Large intestine (tissue), 3 donors: ENCODE results near the gene THAP6. TPM values are rescaled to one million over a fixed set of nuclear protein-coding genes. Genes with fewer than 3 reads are reported as not detected.
"Not testable (repeated sequence)": the region's sequence is repeated elsewhere in the genome, so short reads cannot be mapped to it uniquely, and the experiment has no call there.

Experiments used
- DNase-seq, 2 donors: peaks; one replicate each; pipeline versions ENCODE4 v3.0.0 to v3.0.0-alpha.2; 2013
- H3K27ac ChIP-seq: one replicate; pipeline ENCODE4 v1.5.1; 2013; ENCODE audit warnings: low read length
- H3K27me3 ChIP-seq: 2 replicates; pipeline ENCODE4 v1.6.1; 2013; ENCODE audit warnings: low read length; ENCODE audit not compliant: control insufficient read depth, insufficient read depth
- H3K36me3 ChIP-seq: 2 replicates; pipeline ENCODE4 v1.6.1; 2013; ENCODE audit warnings: low read length; ENCODE audit not compliant: control insufficient read depth, insufficient read depth
- H3K4me1 ChIP-seq: one replicate; pipeline ENCODE4 v1.6.1; 2013; ENCODE audit warnings: low read length; ENCODE audit not compliant: control insufficient read depth, insufficient read depth
- H3K4me3 ChIP-seq: one replicate; pipeline ENCODE4 v1.5.1; 2013; ENCODE audit warnings: low read length
- H3K9me3 ChIP-seq: one replicate; pipeline ENCODE4 v1.6.1; 2013; ENCODE audit warnings: mild to moderate bottlenecking, low read depth, low read length, moderate library complexity; ENCODE audit not compliant: control insufficient read depth
- WGBS: methylation state at CpG from one replicate; pipeline ENCODE4 v1.1.5; 2013; ENCODE audit warnings: low lambda C conversion rate; ENCODE audit not compliant: insufficient coverage; 5-methylcytosine and 5-hydroxymethylcytosine counted together
- polyA plus RNA-seq: library from polyadenylated mRNA; unstranded; fragments of 120-200 nt; gene quantifications from one replicate; pipeline ENCODE4 v1.2.1, GENCODE V29; 2013

The THAP6 gene
- polyA plus RNA-seq, 1 donor: 20.3 TPM

DNA sequence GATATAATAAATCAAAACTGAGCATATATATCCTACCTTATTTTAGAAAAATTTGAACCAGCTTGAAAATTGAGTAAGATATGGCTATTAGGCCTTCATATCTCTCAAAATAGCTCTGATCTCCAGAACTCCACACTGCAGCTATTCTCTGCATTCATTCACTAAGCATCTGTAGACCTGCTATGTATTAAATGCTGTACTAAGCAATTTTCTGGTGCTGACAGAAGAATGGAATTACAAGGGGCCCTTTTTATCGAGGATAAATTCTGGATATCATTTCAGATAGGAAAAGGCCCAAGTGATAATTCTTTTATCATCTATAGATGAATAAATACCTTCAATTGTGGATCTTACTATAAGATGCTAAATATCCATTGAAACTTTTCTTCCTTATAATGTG, 1.9 kb downstream of the THAP6 start:
- H3K27ac ChIP-seq: no peak overlapping the region
- DNase-seq: no peak
- peaks cover 14% of the 10 kb centered on the region for H3K36me3 ChIP-seq
- no peaks in the 10 kb centered on the region for H3K9me3 ChIP-seq
- no peak overlapping the region for H3K4me3 ChIP-seq
- 78% methylated on average over 1 of the region's 1 CpG for WGBS
- H3K27me3 ChIP-seq: no peaks in the 10 kb centered on the region
- peaks cover 8% of the 10 kb centered on the region for H3K4me1 ChIP-seq

DNA sequence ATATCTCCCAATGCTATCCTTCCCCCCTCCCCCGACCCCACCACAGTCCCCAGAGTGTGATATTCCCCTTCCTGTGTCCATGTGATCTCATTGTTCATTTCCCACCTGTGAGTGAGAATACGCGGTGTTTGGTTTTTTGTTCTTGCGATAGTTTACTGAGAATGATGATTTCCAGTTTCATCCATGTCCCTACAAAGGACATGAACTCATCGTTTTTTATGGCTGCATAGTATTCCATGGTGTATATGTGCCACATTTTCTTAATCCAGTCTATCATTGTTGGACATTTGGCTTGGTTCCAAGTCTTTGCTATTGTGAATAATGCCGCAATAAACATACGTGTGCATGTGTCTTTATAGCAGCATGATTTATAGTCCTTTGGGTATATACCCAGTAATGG, 5.2 kb downstream of the THAP6 start:
- H3K4me1 ChIP-seq, H3K4me3 ChIP-seq, H3K27ac ChIP-seq, H3K27me3 ChIP-seq, DNase-seq, H3K9me3 ChIP-seq: not testable (repeated sequence)
- no CpG with 5 or more reads among the region's 7 CpGs for WGBS
- H3K36me3 ChIP-seq: peaks cover 22% of the 10 kb centered on the region

DNA sequence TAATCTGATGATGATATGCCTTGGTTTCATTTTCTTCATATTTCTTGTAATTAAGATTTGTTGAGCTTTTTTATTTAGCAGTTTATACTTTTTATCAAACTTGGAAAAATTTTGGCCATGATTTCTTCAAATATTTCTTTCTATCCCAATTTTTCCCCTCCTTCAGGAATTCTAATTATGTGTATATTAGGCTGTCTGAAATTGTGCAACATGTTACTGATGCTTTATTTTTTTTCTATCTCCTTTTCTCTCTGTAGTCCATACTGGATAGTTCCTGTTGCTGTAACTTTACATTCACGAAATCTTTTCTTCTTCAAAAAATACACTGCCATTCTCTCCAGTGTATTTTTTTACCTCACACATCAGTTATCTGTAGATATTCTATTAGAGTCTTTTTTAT, 10.8 kb downstream of the THAP6 start:
- WGBS: 100% methylated on average over 1 of the region's 1 CpG
- Histone ChIP-seq H3K4me1 (no peaks in the 10 kb centered on the region), H3K36me3 (peaks cover 36% of the 10 kb centered on the region), H3K4me3 (no peak overlapping the region), H3K27ac (no peak overlapping the region), H3K27me3 (no peaks in the 10 kb centered on the region), H3K9me3 (no peaks in the 10 kb centered on the region)
- DNase-seq: no peak

DNA sequence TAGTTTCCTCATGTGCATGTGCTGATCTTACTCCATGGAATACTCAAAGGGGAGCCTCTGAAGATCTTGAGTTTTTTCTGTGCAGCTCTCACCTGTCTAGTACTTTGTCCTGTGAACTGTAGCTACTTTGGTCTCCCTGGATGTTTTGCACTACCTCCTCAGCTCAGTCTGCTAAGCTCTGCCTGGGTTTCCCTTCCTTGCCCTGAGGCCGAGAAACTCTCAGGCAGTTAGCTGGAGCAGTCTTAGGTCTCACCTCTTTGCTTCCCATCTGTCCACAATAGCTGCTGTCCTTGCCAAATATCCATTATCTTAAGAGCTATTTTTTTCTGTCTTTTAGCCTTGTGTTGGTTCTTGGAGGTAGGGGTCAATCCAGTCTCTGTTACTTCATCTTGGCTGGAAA, 11.6 kb downstream of the THAP6 start:
- WGBS: no CpG with 5 or more reads among the region's 1 CpG

DNA sequence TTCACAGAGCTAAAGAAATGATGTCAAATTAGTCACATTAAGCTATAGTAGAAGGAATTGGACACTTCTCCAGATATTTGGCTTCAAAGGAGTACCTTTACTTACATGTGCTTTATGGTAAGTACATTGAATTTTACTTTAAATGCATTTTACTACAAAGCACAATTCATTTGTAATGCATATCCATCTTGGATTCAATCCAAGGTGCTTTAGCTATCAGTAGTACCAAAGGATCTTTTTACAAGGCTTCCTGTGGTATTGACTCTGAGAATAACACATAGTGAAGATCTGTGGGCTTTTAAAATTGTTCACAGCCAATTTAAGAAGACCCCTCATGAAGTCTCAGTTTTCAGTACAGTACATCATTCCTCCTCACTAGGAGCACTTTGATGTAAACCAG, 13.2 kb downstream of the THAP6 start:
- H3K27ac ChIP-seq: no peak overlapping the region
- DNase-seq: no peak
- peaks cover 54% of the 10 kb centered on the region for H3K36me3 ChIP-seq
- H3K4me3 ChIP-seq: no peak overlapping the region
- H3K9me3 ChIP-seq: no peaks in the 10 kb centered on the region
- no peaks in the 10 kb centered on the region for H3K27me3 ChIP-seq
- H3K4me1 ChIP-seq: no peaks in the 10 kb centered on the region

More for the DNA sequence above, 11.6 kb downstream of the THAP6 start:
- no peak overlapping the region for H3K4me3 ChIP-seq
- H3K9me3 ChIP-seq: no peaks in the 10 kb centered on the region
- no peak for DNase-seq
- H3K4me1 ChIP-seq: no peaks in the 10 kb centered on the region
- H3K27me3 ChIP-seq: no peaks in the 10 kb centered on the region
- H3K27ac ChIP-seq: no peak overlapping the region
- H3K36me3 ChIP-seq: peaks cover 40% of the 10 kb centered on the region

DNA sequence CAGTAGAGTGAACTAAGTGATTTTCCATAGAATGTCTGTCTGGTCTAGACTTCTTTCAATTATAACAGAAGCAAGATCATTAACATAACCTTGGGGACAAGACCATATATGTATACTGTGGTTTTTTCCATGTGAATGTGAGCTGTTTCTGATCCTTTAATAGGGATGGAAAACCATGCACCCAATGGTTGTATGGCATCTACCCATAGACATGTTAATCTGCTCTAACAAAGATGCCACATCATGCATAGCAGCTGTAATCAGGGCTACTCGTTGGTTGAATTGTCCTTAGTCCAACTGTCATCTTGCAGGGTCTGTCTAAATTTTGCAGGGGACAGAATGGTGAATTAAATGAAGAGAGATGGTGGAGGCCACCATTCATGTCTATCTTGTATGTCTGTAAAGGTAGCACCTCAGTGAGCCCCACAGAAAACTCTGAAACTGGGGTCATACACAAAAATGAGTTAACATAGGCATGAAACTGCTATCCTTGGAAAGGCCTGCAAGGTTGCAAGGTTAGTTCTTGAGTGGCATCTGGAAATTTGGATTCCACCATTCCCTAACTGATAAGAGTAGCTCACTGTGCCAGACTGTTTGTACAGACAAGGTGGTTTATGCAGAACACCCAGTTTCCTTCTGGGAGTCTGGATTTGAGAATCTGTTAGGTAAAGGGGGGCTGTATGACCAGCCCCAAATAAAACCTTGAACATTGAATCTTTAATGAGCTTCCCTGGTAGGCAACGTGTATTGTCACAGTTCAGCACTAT, 16.5 kb downstream of the THAP6 start:
- no peaks in the 10 kb centered on the region for H3K27me3 ChIP-seq
- H3K27ac ChIP-seq: no peak overlapping the region
- WGBS: no CpG with 5 or more reads among the region's 2 CpGs
- H3K9me3 ChIP-seq: peaks cover 7% of the 10 kb centered on the region
- H3K36me3 ChIP-seq: peaks cover 41% of the 10 kb centered on the region
- no peak overlapping the region for H3K4me3 ChIP-seq
- DNase-seq: no peak
- no peaks in the 10 kb centered on the region for H3K4me1 ChIP-seq

DNA sequence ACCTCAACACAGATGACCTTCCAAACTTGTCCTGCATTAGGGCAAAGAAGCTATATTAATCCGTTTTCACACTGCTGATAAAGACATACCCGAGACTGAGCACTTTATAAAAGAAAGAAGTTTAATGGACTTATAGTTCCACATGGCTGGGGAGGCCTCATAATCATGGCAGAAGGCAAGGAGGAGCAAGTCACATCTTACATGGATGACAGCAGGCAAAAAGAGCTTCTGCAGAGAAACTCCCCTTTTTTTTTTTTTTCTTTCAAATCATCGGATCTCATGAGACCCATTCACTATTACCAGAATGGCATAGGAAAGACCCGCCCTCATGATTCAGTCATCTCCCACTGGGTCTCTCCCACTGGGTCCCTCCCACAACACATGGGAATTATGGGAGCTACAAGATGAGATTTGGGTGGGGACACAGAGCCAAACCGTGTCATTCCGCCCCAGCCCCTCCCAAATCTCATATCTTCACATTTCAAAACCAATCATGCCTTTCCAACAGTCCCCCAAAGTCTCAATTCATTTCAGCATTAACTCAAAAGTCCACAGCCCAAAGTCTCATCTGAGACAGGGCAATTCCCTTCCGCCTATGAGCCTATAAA, 17.4 kb downstream of the THAP6 start:
- H3K27me3 ChIP-seq, H3K27ac ChIP-seq, DNase-seq, H3K4me3 ChIP-seq, H3K9me3 ChIP-seq, H3K4me1 ChIP-seq: not testable (repeated sequence)
- WGBS: no CpG with 5 or more reads among the region's 7 CpGs
- H3K36me3 ChIP-seq: peaks cover 34% of the 10 kb centered on the region

DNA sequence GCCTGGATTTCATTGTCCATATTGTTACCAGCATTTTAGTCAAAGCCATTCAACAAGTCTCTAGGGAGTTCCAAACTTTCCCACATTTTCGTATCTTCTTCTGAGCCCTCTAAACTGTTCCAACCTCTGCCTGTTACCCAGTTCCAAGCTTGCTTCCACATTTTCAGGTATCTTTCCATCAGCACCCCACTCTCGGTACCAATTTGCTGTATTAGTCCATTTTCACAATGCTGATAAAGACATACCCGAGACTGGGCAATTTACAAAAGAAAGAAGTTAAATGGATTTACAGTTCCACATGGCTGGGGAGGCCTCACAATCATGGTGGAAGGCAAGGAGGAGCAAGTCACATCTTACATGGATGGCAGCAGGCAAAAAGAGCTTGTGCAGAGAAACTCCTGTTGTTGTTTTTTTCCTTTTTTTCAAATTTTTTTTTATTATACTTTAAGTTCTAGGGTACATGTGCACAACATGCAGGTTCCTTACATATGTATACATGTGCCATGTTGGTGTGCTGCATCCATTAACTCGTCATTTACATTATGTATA, 19.1 kb downstream of the THAP6 start:
- not testable (repeated sequence) for DNase-seq, H3K4me1 ChIP-seq, H3K27me3 ChIP-seq, H3K4me3 ChIP-seq, H3K27ac ChIP-seq
- peaks cover 26% of the 10 kb centered on the region for H3K36me3 ChIP-seq
- H3K9me3 ChIP-seq: peaks cover 12% of the 10 kb centered on the region
- no CpG with 5 or more reads among the region's 4 CpGs for WGBS

DNA sequence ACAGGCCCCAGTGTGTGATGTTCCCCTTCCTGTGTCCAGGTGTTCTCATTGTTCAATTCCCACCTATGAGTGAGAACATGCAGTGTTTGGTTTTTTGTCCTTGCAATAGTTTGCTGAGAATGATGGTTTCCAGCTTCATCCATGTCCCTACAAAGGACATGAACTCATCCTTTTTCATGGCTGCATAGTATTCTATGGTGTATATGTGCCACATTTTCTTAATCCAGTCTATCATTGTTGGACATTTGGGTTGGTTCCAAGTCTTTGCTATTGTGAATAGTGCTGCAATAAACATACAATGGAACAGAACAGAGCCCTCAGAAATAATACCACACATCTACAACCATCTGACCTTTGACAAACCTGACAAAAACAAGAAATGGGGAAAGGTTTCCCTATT, 19.7 kb downstream of the THAP6 start:
- peaks cover 12% of the 10 kb centered on the region for H3K9me3 ChIP-seq
- H3K36me3 ChIP-seq: peaks cover 26% of the 10 kb centered on the region
- not testable (repeated sequence) for DNase-seq, H3K27me3 ChIP-seq, H3K4me3 ChIP-seq, H3K27ac ChIP-seq, H3K4me1 ChIP-seq

DNA sequence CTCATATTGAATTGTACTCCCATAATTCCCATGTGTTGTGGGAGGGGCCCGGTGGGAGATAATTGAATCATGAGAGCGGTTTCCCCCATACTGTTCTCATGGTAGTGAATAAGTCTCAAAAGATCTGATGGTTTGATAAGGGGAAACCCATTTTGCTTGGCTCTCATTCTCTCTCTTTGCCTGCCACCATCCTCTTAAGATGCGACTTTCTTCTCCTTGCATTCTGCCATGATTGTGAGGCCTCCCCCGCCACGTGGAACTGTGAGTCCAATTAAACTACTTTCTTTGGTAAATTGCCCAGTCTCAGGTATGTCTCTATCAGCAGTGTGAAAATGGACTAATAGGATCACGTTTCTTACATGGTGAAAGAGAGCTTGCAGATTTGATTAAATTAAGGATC, 23.0 kb downstream of the THAP6 start:
- H3K9me3 ChIP-seq: peaks cover 12% of the 10 kb centered on the region
- not testable (repeated sequence) for H3K27ac ChIP-seq, H3K27me3 ChIP-seq, H3K4me3 ChIP-seq, H3K4me1 ChIP-seq, DNase-seq, H3K36me3 ChIP-seq
- 100% methylated on average over 2 of the region's 6 CpGs for WGBS

DNA sequence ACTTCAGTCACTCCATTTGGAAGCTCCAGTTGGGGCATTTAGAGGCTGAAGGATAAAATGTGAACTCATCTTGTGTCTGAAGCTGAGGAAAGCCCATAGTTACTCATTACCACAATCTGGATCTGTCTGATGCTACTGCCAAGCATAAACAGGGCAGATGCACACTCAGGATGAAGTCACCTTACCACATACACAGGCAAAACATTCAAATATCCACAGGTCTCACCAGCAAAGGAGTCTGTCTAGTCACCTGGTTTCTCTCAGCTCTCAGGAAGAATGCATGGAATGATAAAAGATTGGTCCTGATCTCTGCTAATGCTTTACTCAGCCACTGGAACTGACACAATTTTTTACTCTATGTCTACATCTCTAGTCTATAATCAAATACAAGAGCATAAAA, 28.6 kb downstream of the THAP6 start:
- H3K4me3 ChIP-seq: no peak overlapping the region
- H3K36me3 ChIP-seq: peaks cover 7% of the 10 kb centered on the region
- no peaks in the 10 kb centered on the region for H3K4me1 ChIP-seq
- no peaks in the 10 kb centered on the region for H3K9me3 ChIP-seq
- H3K27ac ChIP-seq: no peak overlapping the region
- DNase-seq: no peak
- H3K27me3 ChIP-seq: no peaks in the 10 kb centered on the region
